Mesodermal cell (in vitro differentiated cells): ENCODE data around the gene GLS.

Source experiments
- H3K27ac ChIP-seq: 2 replicates; pipeline ENCODE4 v1.7.0; 2013; ENCODE audit warnings: mild to moderate bottlenecking, low read depth, low read length, moderate library complexity; ENCODE audit not compliant: severe bottlenecking
- H3K36me3 ChIP-seq: 2 replicates; pipeline ENCODE4 v1.7.1; 2013; ENCODE audit warnings: mild to moderate bottlenecking, low read length, moderate library complexity; ENCODE audit not compliant: control insufficient read depth, insufficient read depth
- H3K4me1 ChIP-seq: one replicate; pipeline ENCODE4 v1.7.1; 2013; ENCODE audit warnings: mild to moderate bottlenecking, low read length; ENCODE audit not compliant: insufficient read depth, control insufficient read depth, poor library complexity, severe bottlenecking
- H3K4me3 ChIP-seq: 2 replicates; pipeline ENCODE4 v1.7.0; 2013; ENCODE audit warnings: low read length, control low read depth, mild to moderate bottlenecking; ENCODE audit not compliant: insufficient read depth, poor library complexity, severe bottlenecking; ENCODE audit errors: extremely low read depth
- H3K9me3 ChIP-seq: 2 replicates; pipeline ENCODE4 v1.7.1; 2013; ENCODE audit warnings: mild to moderate bottlenecking, low read length, moderate library complexity; ENCODE audit not compliant: control insufficient read depth
- WGBS, 2 experiments: methylation state at CpG; one replicate each; pipeline ENCODE4 v1.1.5; 2013; ENCODE audit warnings: missing lambda C conversion rate in 2 of 2; ENCODE audit not compliant: insufficient coverage in 2 of 2; 5-methylcytosine and 5-hydroxymethylcytosine counted together

Gene GLS

DNA sequence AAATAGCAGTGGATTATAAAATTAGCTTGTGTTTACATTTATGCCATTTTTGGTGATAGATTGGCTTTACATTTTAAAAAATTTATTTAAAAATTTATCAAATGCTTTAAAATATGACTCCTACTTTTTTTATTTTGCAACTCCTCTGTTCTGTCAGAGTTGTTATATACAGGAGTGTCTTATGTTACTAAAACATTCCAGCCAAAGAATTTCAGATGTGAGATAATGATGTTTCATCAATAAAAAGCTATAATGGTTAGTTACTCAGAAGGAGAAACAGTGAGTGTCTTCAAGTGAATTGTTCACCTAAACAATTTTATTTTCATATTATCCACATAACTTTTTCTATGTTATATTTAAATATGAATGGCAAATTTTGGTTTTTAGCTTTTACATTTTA, 52.7 kb downstream of the GLS start:
- no peaks in the 10 kb centered on the region for H3K4me1 ChIP-seq
- H3K9me3 ChIP-seq = no peaks in the 10 kb centered on the region
- no peak overlapping the region for H3K4me3 ChIP-seq
- no peak overlapping the region for H3K27ac ChIP-seq
- peaks cover 23% of the 10 kb centered on the region for H3K36me3 ChIP-seq

DNA sequence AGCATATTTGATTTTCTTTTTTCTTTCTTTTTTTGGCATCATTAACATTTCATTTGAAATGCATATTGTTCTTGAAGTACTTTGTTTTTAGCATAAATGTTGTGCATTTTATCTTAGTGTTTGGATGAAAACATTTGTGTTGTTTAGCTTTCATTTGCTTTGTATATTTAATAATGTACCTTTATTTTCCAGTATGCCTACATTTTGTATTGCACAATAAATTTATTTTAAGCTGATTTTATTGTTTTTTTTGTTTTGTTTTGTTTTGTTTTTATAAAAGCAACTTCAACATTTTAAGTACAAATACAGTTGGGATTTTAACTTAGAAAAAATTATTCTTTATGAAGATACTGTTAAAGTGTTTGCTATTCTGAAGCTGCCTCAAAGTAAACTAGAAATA, 54.4 kb downstream of the GLS start:
- Histone ChIP-seq H3K4me3 (no peak overlapping the region), H3K9me3 (no peaks in the 10 kb centered on the region), H3K36me3 (peaks cover 10% of the 10 kb centered on the region), H3K4me1 (no peaks in the 10 kb centered on the region), H3K27ac (no peak overlapping the region)

DNA sequence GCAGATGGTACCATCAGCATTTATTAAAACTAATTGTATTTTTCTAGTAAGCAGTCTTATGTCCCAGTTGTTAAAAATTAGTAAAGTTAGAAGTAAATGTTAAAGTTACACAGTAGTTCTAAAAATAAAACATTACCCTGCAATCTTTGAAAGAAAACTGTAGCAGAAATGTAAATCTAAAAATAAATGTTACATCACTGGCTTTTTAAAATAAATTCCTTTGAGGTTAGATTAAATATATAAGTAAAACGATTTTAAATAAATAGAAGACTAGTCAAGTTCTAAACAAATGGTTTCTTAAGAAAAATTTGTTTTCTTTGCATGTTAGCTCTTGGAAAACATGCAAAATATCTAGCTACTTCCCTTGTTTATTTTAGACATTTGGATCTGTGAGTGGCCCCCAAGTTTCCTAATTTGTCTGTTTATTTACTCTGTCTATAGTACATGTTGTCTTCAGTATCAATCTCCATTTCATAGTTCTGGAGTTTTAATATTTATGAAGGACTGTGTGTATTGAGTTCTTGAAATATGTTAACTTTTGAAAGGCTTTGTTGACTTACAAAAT, 58.2 kb downstream of the GLS start:
- no peak overlapping the region for H3K27ac ChIP-seq
- H3K36me3 ChIP-seq = no peaks in the 10 kb centered on the region
- WGBS, 2 experiments = no CpG with 5 or more reads among the region's 1 CpG

DNA sequence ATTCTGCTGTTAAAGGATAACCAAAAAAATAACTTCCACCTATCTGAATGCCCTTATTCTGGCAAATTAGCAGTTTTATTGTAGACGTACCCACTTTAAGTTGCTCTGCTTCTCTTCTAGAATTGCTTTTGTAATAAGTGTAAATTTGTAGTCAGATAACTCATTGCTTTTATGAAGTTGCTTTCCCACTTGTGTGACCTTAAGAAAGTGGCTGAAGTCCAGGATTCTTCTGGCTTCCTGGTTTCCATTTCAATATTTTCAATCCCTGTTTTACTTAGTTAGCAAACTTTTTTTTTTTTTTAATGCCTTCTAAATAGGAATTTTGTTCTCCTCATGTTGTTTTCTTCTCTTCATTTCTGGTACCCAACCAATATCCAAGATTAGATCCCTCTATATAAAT, 59.8 kb downstream of the GLS start:
- Histone ChIP-seq H3K4me3 (no peak overlapping the region), H3K36me3 (no peaks in the 10 kb centered on the region), H3K4me1 (no peaks in the 10 kb centered on the region), H3K27ac (no peak overlapping the region), H3K9me3 (no peaks in the 10 kb centered on the region)
- WGBS, 2 experiments = no CpG with 5 or more reads among the region's 1 CpG

More for the DNA sequence above, 58.2 kb downstream of the GLS start:
- no peaks in the 10 kb centered on the region for H3K9me3 ChIP-seq
- H3K4me1 ChIP-seq = no peaks in the 10 kb centered on the region
- no peak overlapping the region for H3K4me3 ChIP-seq

DNA sequence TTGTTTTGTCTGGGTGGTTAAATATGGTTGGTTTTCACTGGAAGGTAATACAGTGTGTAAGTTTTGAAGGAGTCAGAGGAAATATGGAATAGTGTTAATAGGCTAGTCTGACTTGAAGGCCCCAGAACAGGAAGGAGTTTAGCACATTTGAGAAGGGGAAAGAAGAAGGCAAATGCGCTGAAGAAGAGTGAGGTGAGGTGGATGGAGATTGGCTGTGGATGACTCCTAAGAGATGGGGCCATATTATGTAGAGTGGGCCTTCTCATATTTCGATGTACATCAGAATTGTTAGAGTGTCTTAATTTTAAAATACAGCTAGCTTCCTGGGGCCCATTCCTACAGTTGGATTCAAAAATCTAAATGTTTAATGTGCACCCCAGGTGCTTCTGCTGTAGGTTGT, 61.0 kb downstream of the GLS start:
- WGBS, 2 experiments = 89 to 93% methylated on average over 1 to 2 of the region's 2 CpGs
- peaks cover 5% of the 10 kb centered on the region for H3K4me1 ChIP-seq
- H3K36me3 ChIP-seq = no peaks in the 10 kb centered on the region
- H3K9me3 ChIP-seq = no peaks in the 10 kb centered on the region
- H3K27ac ChIP-seq = no peak overlapping the region
- no peak overlapping the region for H3K4me3 ChIP-seq

DNA sequence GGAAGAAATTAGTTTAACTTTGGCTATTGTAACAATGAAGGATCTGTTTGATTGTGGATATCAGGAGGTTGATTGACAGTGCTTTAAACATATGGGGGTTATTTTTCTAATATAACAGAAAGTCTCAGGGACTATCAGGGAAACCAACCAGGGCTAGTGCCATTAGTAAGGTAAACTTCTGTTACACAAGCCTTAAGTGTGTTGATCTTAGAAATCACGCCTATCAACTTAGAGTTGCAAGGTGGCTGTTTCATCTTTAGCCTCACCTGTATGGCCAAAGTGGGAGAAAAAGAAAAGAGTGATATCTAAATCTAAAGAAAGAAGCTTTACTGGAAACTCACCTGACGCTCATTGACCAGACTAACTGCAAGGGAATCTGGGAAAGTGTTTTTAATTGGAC, 62.1 kb downstream of the GLS start:
- no peak overlapping the region for H3K27ac ChIP-seq
- H3K9me3 ChIP-seq = no peaks in the 10 kb centered on the region
- peaks cover 13% of the 10 kb centered on the region for H3K4me1 ChIP-seq
- no peak overlapping the region for H3K4me3 ChIP-seq
- H3K36me3 ChIP-seq = no peaks in the 10 kb centered on the region
- 100% methylated on average over 1 of the region's 2 CpGs for WGBS, 2 experiments

DNA sequence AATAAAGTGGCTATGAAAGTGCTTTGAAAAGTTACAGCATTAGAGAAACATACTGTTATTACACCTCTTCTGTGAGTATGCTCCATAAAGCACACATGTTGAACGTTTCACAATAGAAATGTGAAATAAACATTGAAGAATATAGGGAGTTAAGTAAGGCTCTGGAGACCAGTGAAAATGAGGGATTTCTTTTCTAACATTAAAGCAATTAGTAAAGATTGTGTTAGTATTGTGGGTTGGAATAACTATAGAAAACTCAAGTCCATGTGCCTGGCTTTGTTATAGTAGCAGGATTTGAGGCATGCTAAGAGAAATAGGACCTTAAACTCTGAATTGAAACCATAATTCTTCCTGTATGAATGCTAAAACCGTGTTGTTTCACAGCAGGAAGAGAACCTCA, 63.1 kb downstream of the GLS start:
- Histone ChIP-seq H3K27ac (no peak overlapping the region), H3K4me3 (no peak overlapping the region), H3K4me1 (peaks cover 23% of the 10 kb centered on the region), H3K36me3 (no peaks in the 10 kb centered on the region), H3K9me3 (no peaks in the 10 kb centered on the region)
- WGBS, 2 experiments = no CpG with 5 or more reads among the region's 2 CpGs

DNA sequence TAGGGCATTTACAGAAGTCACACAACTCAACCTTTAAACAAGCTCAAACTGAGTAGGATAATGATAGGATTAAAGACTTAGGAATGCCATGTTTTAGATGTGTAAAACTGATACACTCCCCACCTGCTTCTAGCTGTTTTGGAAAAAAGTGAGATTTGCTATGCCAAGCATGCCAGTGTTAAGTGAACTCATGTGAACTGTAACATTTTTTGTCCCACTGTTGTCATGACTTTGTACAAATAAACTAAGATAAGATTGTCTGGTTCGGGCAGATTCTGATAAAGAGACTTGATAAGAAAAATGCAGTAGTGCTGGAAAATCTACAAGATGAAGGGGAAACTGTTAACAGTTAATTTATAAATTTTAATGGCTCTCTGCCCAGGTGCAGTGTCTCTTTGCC, 66.5 kb downstream of the GLS start:
- WGBS, 2 experiments = no CpG with 5 or more reads among the region's 1 CpG
- H3K4me3 ChIP-seq = no peak overlapping the region

DNA sequence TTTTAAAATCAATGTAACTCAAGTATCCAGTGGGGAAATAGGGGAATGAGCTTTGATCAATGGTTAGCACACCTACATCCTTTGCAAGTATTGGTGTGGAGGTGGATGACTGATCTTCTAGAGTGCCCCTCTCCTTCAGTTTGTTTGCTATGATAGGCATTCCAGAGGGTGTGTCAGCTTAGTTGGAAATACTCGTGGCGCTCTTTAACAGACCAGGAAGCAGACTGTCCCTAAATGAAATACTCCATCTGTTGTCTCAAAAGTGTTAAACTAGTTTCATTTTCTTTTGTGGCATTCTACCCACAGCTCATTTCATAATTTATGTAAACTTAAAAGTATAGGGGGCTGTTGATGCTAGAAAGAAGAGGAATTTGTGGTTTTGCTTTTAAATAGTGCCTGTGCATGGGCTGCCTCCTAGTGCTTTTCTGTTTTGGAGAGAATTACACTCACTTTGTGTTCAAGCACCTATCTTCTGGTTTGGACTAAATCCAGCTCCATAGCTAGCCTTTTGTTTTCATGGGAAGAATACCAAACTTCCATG, 67.2 kb downstream of the GLS start:
- no peak overlapping the region for H3K4me3 ChIP-seq
- H3K4me1 ChIP-seq = peaks cover 24% of the 10 kb centered on the region
- no peaks in the 10 kb centered on the region for H3K36me3 ChIP-seq
- WGBS, 2 experiments = 57 to 60% methylated on average over 2 of the region's 2 CpGs
- H3K27ac ChIP-seq = peak overlapping the region; percentile 72
- H3K9me3 ChIP-seq = no peaks in the 10 kb centered on the region

More for the DNA sequence above, 66.5 kb downstream of the GLS start:
- Histone ChIP-seq H3K27ac (peak overlapping the region; percentile 72), H3K36me3 (no peaks in the 10 kb centered on the region), H3K9me3 (no peaks in the 10 kb centered on the region), H3K4me1 (peaks cover 24% of the 10 kb centered on the region)

DNA sequence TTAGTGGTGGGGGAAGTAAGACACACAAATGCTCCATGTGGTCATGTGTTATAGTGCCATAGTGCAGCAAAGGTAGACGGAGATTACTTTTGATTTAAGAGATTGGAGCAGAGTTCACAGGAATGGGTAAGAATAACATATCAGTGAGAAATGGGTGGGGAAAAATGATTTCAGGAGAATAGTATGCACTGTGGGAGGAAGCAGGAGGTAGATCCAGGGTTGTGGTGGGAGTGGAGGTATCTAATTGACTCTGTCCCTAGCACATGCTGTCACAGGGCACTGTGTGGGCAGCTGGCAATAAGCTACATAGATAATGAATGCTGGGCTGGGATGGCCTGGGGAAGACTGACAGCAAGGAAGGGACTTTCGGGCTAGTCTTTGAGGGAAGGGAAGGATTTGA, 68.0 kb downstream of the GLS start:
- H3K9me3 ChIP-seq = no peaks in the 10 kb centered on the region
- no peak overlapping the region for H3K4me3 ChIP-seq
- no peak overlapping the region for H3K27ac ChIP-seq
- H3K4me1 ChIP-seq = peaks cover 24% of the 10 kb centered on the region
- WGBS, 2 experiments = 83 to 91% methylated on average over 2 of the region's 2 CpGs
- H3K36me3 ChIP-seq = no peaks in the 10 kb centered on the region

DNA sequence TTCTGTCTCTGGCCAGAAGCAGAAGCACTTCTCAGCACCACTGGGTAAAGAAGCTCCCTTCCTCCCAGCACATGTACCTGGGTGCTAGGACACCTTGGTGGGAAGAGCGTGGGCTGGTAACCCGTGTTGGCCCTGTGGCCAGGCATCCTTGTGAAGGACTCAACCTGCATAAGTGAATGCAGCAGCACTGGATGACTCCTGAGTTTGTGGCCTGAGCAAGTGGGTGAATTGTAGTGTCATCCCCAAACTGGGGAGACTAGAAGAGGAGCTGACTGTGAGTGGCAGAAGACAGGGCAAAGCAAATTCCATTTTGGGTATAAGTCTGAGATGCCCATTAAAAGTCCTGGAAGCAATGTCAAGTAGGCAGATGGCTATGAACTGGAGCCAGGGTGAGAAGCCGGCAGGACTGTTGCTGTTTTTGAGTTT, 70.0 kb downstream of the GLS start:
- no peak overlapping the region for H3K4me3 ChIP-seq
- no peak overlapping the region for H3K27ac ChIP-seq
- H3K4me1 ChIP-seq = peaks cover 24% of the 10 kb centered on the region
- no peaks in the 10 kb centered on the region for H3K9me3 ChIP-seq
- WGBS, 2 experiments = 86% methylated on average over 3 of the region's 3 CpGs
- no peaks in the 10 kb centered on the region for H3K36me3 ChIP-seq
